Left lung (tissue), 10 donors: ENCODE results near the gene SLC4A5. TPM values are rescaled to one million over a fixed set of nuclear protein-coding genes. Genes with fewer than 3 reads are reported as not detected.

Experiments
- ATAC-seq: fragments of 200-7000 bp; cut with Tn5 transposase; one replicate; pipeline ENCODE4 v1.9.1; 2020; ENCODE audit warnings: moderate library complexity
- DNase-seq, 4 donors: peaks; one replicate each; pipeline ENCODE4 v3.0.0-alpha.2; 2013 to 2020
- H3K27ac ChIP-seq, 2 donors: fragments of 200-600 bp; sonication (generic) in 1 of 2; one replicate each; pipeline versions ENCODE4 v1.5.0 to v1.8.0; 2020 to 2021
- H3K27me3 ChIP-seq, 2 donors: fragments of 200-600 bp; sonication (generic) in 1 of 2; one replicate each; pipeline versions ENCODE4 v1.5.0 to v1.8.0; 2020 to 2021
- H3K36me3 ChIP-seq, 2 donors: fragments of 200-600 bp; sonication (generic) in 1 of 2; one replicate each; pipeline versions ENCODE4 v1.5.0 to v1.8.0; 2020 to 2021
- H3K4me1 ChIP-seq, 2 donors: fragments of 200-600 bp; one replicate each; pipeline ENCODE4 v1.8.0; 2021
- H3K4me3 ChIP-seq, 2 donors: fragments of 200-600 bp; sonication (generic) in 1 of 2; one replicate each; pipeline versions ENCODE4 v1.5.0 to v1.8.0; 2020 to 2021; ENCODE audit warnings: mild to moderate bottlenecking in 1 of 2
- H3K9me3 ChIP-seq, 2 donors: fragments of 200-600 bp; sonication (generic) in 1 of 2; one replicate each; pipeline versions ENCODE4 v1.5.0 to v1.8.0; 2020 to 2021
- CTCF ChIP-seq, 2 donors: fragments of 200-600 bp; sonication (generic) in 1 of 2; IDR thresholded peaks; one replicate each; pipeline versions ENCODE4 v1.5.0 to v1.8.0; 2021; ENCODE audit warnings: antibody characterized with exemption in 2 of 2
- intact Hi-C, 2 donors: fragments of 100-400 bp; cut with DNase I; formaldehyde crosslinking; loops; one replicate each; pipeline versions ENCODE4 v1.11.2 to v1.14.2; 2022
- polyA plus RNA-seq, 6 donors: library from polyadenylated mRNA; unstranded; fragments of 120-200 nt; gene quantifications; one replicate each; pipeline ENCODE4 v1.2.1, GENCODE V29; 2013; ENCODE audit not compliant: insufficient read length in 6 of 6
- total RNA-seq, 2 donors: library from RNA; stranded (reverse); fragmentation: NEBNext Ultra II Directional; extraction: Animal tissue kit (Norgen Biotek cat#: 25700); gene quantifications; one replicate each; pipeline ENCODE4 v1.2.1, GENCODE V29; 2021
- donor health status: DM: no; HTN: yes; CAD: no.
- donor health status: DM: no; HTN: no; CAD: no.

Gene SLC4A5
- total and polyA plus RNA-seq, 8 donors: 2.0 to 13.8 (median 8.0) TPM

DNA sequence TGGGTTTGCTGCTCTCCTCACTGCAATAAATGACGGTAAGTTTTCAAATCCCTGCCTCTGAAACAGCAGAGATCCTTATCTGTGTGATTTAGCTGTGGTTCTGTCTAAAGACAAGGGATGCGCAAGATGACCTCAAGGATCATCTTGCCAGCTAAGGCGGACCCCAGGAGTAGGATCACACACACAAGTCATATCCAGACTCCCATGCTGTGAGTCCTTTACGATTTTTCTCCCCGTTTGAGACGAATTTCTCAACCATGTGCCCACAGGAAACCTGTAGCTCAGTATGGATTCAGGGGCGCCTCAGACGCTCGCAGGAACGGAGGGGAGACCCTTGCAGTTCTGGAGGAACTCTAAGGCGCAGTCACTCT is 48.0 kb upstream of the SLC4A5 start:
- H3K4me3 ChIP-seq: peak overlapping the region; percentile 77 to 96
- H3K27me3 ChIP-seq: no peaks in the 10 kb centered on the region
- H3K27ac ChIP-seq: peak overlapping the region; percentile 82 to 90
- peaks cover 12 to 44% of the 10 kb centered on the region in 2 donors for H3K4me1 ChIP-seq
- DNase-seq (no peak), ATAC-seq (peak; percentile 42)
- H3K9me3 ChIP-seq: no peaks in the 10 kb centered on the region
- no peaks in the 10 kb centered on the region for H3K36me3 ChIP-seq
- intact Hi-C loops: no loop called here
- no peak for TF ChIP-seq CTCF (IDR thresholded peaks at IDR 0.05)

DNA sequence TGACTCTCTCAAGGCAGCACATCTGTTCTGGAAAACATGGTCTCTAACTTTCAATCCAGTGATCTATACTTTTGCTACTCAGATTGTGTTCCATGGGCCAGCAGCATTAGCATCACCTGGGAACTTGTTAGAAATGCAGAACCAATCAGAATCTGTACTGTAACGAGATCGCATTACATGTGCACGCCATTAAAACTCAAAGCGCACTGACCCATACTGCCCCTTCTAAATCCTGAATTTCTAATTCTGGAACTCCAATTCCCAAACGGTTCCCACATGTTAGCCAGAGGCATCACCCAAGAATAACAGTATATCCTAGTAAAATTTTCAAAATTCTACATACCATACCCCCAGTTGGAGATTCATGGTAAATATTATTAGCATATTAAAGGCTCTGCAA is 47.4 kb upstream of the SLC4A5 start:
- no peak for ATAC-seq
- no peak for TF ChIP-seq CTCF (IDR thresholded peaks at IDR 0.05)
- intact Hi-C loops: no loop called here
- no peaks in the 10 kb centered on the region for H3K9me3 ChIP-seq
- H3K36me3 ChIP-seq: peaks cover 0 to under 1% of the 10 kb centered on the region in 2 donors
- no peak for DNase-seq
- no peak overlapping the region for H3K27ac ChIP-seq
- H3K4me1 ChIP-seq: peaks cover 12 to 49% of the 10 kb centered on the region in 2 donors
- H3K27me3 ChIP-seq: no peaks in the 10 kb centered on the region
- peak overlapping the region; percentile 77 to 96 for H3K4me3 ChIP-seq

DNA sequence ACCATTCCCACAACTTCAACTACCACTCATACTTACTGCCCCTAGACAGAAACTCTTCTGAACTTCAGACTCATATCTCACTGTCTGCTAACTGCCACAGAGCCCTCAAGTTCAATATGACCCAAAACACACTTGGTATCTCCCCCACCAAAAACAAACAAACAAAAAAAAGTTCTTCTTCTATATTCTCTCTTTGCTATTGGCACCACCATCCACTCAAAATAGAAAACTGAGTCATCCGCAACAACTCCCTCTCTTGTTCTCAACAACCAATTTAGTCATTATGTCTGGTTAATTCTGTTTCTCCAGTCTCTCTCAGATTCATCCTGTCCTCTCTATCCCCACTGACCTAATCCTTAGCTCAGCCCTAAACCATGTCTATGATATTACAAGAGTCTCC is 44.1 kb upstream of the SLC4A5 start:
- H3K4me1 ChIP-seq: peaks cover 12 to 74% of the 10 kb centered on the region in 2 donors
- no peaks in the 10 kb centered on the region for H3K27me3 ChIP-seq
- ATAC-seq: no peak
- no peak overlapping the region for H3K27ac ChIP-seq
- no peak overlapping the region for H3K4me3 ChIP-seq
- H3K9me3 ChIP-seq: no peaks in the 10 kb centered on the region
- H3K36me3 ChIP-seq: peaks cover 0 to 7% of the 10 kb centered on the region in 2 donors
- no peak for TF ChIP-seq CTCF (IDR thresholded peaks at IDR 0.05)
- intact Hi-C loops: no loop called here
- DNase-seq: no peak

DNA sequence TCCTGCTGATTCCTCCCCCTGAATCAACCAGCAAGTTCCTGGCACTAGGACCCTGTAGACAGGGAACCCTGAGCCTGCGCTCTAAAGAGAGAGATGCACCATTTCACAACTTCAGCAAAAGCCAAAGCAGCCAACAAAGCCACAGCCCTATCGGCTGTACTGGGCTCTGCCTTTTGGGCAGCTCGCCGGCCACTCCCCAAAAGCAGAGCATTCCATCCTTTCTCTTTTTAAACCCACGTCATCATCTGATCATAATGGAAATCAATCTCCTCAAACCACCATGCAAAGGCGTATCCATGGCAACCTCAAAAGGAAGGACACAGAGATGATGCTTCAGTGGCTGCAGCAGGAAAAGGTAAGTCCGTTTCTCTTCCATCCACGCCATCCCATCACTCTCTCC is 42.2 kb upstream of the SLC4A5 start:
- Histone ChIP-seq H3K9me3 (no peaks in the 10 kb centered on the region), H3K4me1 (peaks cover 16 to 84% of the 10 kb centered on the region in 2 donors), H3K27ac (peak overlapping the region in 1 of 2 donors; percentile 46), H3K27me3 (no peaks in the 10 kb centered on the region), H3K4me3 (no peak overlapping the region), H3K36me3 (peaks cover 0 to 7% of the 10 kb centered on the region in 2 donors)
- intact Hi-C loops: no loop called here
- no peak for TF ChIP-seq CTCF (IDR thresholded peaks at IDR 0.05)
- peak; percentile 20 for ATAC-seq
- DNase-seq: no peak

GRCh38 chr2:74384051-74384450 is 40.8 kb upstream of the SLC4A5 start:
- Histone ChIP-seq H3K36me3 (peaks cover 0 to 7% of the 10 kb centered on the region in 2 donors), H3K27me3 (no peaks in the 10 kb centered on the region), H3K4me3 (no peak overlapping the region), H3K27ac (peak overlapping the region; percentile 46 to 60), H3K9me3 (no peaks in the 10 kb centered on the region), H3K4me1 (peaks cover 14 to 84% of the 10 kb centered on the region in 2 donors)
- TF ChIP-seq CTCF (IDR thresholded peaks at IDR 0.05): no peak
- ATAC-seq (no peak), DNase-seq (no peak)
- intact Hi-C loops: no loop called here
